H1 (cell line): ENCODE data around the gene ASL. TPM values are rescaled to one million over a fixed set of nuclear protein-coding genes. Genes with fewer than 3 reads are reported as not detected.

ENCODE experiments used
- CTCF ChIA-PET: fragments of 300-600 bp; sonication (Branson Sonifier 250); formaldehyde crosslinking; loops from one replicate; lab custom pipeline; 2021; ENCODE audit not compliant: partially characterized antibody; lab: Charles Lee
- POLR2A ChIA-PET: fragments of 300-600 bp; sonication (Branson Sonifier 250); formaldehyde crosslinking; loops from one replicate; lab custom pipeline; 2021; ENCODE audit warnings: inconsistent platforms; ENCODE audit not compliant: partially characterized antibody; lab: Charles Lee
- DNase-seq, 2 experiments: peaks; one replicate each; pipeline versions ENCODE4 v3.0.0 to v3.0.0-alpha.2; 2010 to 2022; ENCODE audit warnings: low spot score in 2 of 2, low read depth in 1 of 2, mixed read lengths in 1 of 2
- FAIRE-seq: peaks from 2 replicates; lab custom pipeline; 2011; peaks lifted over from hg19 to GRCh38; lab: Jason Lieb, UNC
- H2AFZ ChIP-seq: 2 replicates; pipeline ENCODE4 v1.8.1; 2012; ENCODE audit warnings: low read length, inconsistent platforms
- H2AK5ac ChIP-seq: 2 replicates; pipeline ENCODE4 v1.6.1; 2013; ENCODE audit warnings: low read depth, low read length
- H2BK120ac ChIP-seq: replicated peaks from 2 replicates; pipeline ENCODE3; 2013; ENCODE audit warnings: low read depth, low read length, inconsistent platforms
- H2BK12ac ChIP-seq: 2 replicates; pipeline ENCODE4 v1.6.1; 2013; ENCODE audit warnings: low read depth, low read length
- H2BK15ac ChIP-seq: 2 replicates; pipeline ENCODE4 v1.6.1; 2013; ENCODE audit warnings: low read length
- H2BK20ac ChIP-seq: 2 replicates; pipeline ENCODE4 v1.6.1; 2013; ENCODE audit warnings: low read length
- H2BK5ac ChIP-seq: 2 replicates; pipeline ENCODE4 v1.6.1; 2013; ENCODE audit warnings: low read depth, low read length
- H3K14ac ChIP-seq: 2 replicates; pipeline ENCODE4 v1.6.1; 2013; ENCODE audit warnings: inconsistent platforms; ENCODE audit not compliant: insufficient read length
- H3K18ac ChIP-seq: 2 replicates; pipeline ENCODE4 v1.6.1; 2013; ENCODE audit warnings: low read length; ENCODE audit errors: extremely low read depth
- H3K23ac ChIP-seq: 2 replicates; pipeline ENCODE4 v1.6.1; 2013; ENCODE audit warnings: inconsistent platforms; ENCODE audit not compliant: insufficient read length
- H3K23me2 ChIP-seq: 2 replicates; pipeline ENCODE4 v1.6.1; 2013; ENCODE audit warnings: low read depth, low read length
- H3K27ac ChIP-seq: 2 replicates; pipeline ENCODE4 v1.6.1; 2011; ENCODE audit warnings: low read depth, low read length, inconsistent platforms
- H3K27me3 ChIP-seq, 4 experiments: replicated peaks in 1 of 4; 1 replicate in 1 of 4; 2 replicates in 3 of 4; pipeline versions ENCODE4 v1.6.1 to v1.8.1; 2011 to 2013; ENCODE audit warnings: low read length in 3 of 4, mild to moderate bottlenecking in 3 of 4, inconsistent platforms in 2 of 4, mixed read lengths in 2 of 4, moderate library complexity in 1 of 4; ENCODE audit not compliant: control insufficient read depth in 3 of 4, insufficient read depth in 3 of 4; ENCODE audit errors: extremely low read depth in 1 of 4
- H3K36me3 ChIP-seq, 4 experiments: 2 replicates each; pipeline versions ENCODE4 v1.6.1 to v1.8.1; 2011 to 2013; ENCODE audit warnings: mild to moderate bottlenecking in 4 of 4, low read length in 3 of 4, moderate library complexity in 2 of 4, control low read depth in 1 of 4, inconsistent platforms in 1 of 4; ENCODE audit not compliant: insufficient read depth in 4 of 4, control insufficient read depth in 2 of 4
- H3K4ac ChIP-seq: replicated peaks from 2 replicates; pipeline ENCODE3; 2013; ENCODE audit warnings: low read length, low read depth, mixed read lengths, inconsistent platforms; ENCODE audit not compliant: insufficient read length
- H3K4me1 ChIP-seq, 4 experiments: replicated peaks in 1 of 4; 1 replicate in 1 of 4; 2 replicates in 3 of 4; pipeline versions ENCODE4 v1.6.1 to v1.8.1; 2011 to 2013; ENCODE audit warnings: low read length in 3 of 4, inconsistent platforms in 2 of 4, mixed read lengths in 1 of 4; ENCODE audit not compliant: insufficient read depth in 4 of 4, control insufficient read depth in 3 of 4
- H3K4me2 ChIP-seq, 2 experiments: 2 replicates each; pipeline versions ENCODE4 v1.6.1 to v1.8.1; 2011 to 2013; ENCODE audit warnings: low read depth in 2 of 2, low read length in 2 of 2, control low read depth in 1 of 2, inconsistent platforms in 1 of 2, mild to moderate bottlenecking in 1 of 2; ENCODE audit not compliant: insufficient read depth in 1 of 2
- H3K4me3 ChIP-seq, 4 experiments: fragments of 200-600, 300-600 bp in 1 of 4; sonication (generic), shearing (Covaris generic), sonication (Bioruptor Twin) in 1 of 4; 2 replicates each; pipeline versions ENCODE4 v1.5.1 to v1.8.1; 2011 to 2016; ENCODE audit warnings: low read length in 4 of 4, low read depth in 3 of 4, control low read depth in 2 of 4, inconsistent platforms in 2 of 4, mild to moderate bottlenecking in 2 of 4, mixed read lengths in 1 of 4, moderate library complexity in 1 of 4; ENCODE audit not compliant: insufficient read depth in 2 of 4; ENCODE audit errors: extremely low read depth in 1 of 4
- H3K56ac ChIP-seq: replicated peaks from 2 replicates; pipeline ENCODE3; 2013; ENCODE audit warnings: low read depth, mild to moderate bottlenecking, mixed read lengths, low read length, inconsistent platforms; ENCODE audit not compliant: insufficient read length
- H3K79me1 ChIP-seq: 2 replicates; pipeline ENCODE4 v1.6.1; 2013; ENCODE audit warnings: low read depth, low read length, control low read depth
- H3K79me2 ChIP-seq, 2 experiments: 2 replicates each; pipeline versions ENCODE4 v1.6.1 to v1.8.1; 2012 to 2013; ENCODE audit warnings: low read length in 2 of 2, mild to moderate bottlenecking in 2 of 2, inconsistent platforms in 1 of 2; ENCODE audit not compliant: insufficient read depth in 2 of 2, control insufficient read depth in 1 of 2
- H3K9ac ChIP-seq, 4 experiments: replicated peaks in 1 of 4; 1 replicate in 1 of 4; 2 replicates in 3 of 4; pipeline versions ENCODE4 v1.6.1 to v1.8.1; 2011 to 2013; ENCODE audit warnings: low read depth in 3 of 4, low read length in 3 of 4, control low read depth in 2 of 4, mild to moderate bottlenecking in 2 of 4, moderate library complexity in 2 of 4, inconsistent platforms in 1 of 4; ENCODE audit errors: extremely low read depth in 1 of 4
- H3K9me3 ChIP-seq, 2 experiments: 2 replicates each; pipeline versions ENCODE4 v1.6.1 to v1.8.1; 2012 to 2013; ENCODE audit warnings: mild to moderate bottlenecking in 2 of 2, moderate library complexity in 2 of 2, control low read depth in 1 of 2, inconsistent platforms in 1 of 2, low read depth in 1 of 2, low read length in 1 of 2, mixed read lengths in 1 of 2; ENCODE audit not compliant: insufficient read depth in 2 of 2
- H4K20me1 ChIP-seq, 2 experiments: replicated peaks in 1 of 2; 2 replicates each; pipeline versions ENCODE3 to v1.8.1; 2011 to 2013; ENCODE audit warnings: inconsistent platforms in 2 of 2, low read length in 2 of 2, mild to moderate bottlenecking in 1 of 2; ENCODE audit not compliant: insufficient read depth in 2 of 2, control insufficient read depth in 1 of 2
- H4K5ac ChIP-seq: 2 replicates; pipeline ENCODE4 v1.6.1; 2013; ENCODE audit warnings: low read length, low read depth, mixed read lengths, inconsistent platforms; ENCODE audit not compliant: insufficient read length
- H4K8ac ChIP-seq: 2 replicates; pipeline ENCODE4 v1.8.0; 2013; ENCODE audit warnings: mild to moderate bottlenecking, moderate library complexity, low read length, inconsistent platforms; ENCODE audit not compliant: insufficient read depth; ENCODE audit errors: extremely low read depth
- H4K91ac ChIP-seq: replicated peaks from 2 replicates; pipeline ENCODE3; 2013; ENCODE audit warnings: low read length, mixed read lengths, inconsistent platforms; ENCODE audit not compliant: insufficient read length
- ASH2L ChIP-seq: fragments of 200-600, 300-600 bp; sonication (generic); IDR thresholded peaks from one replicate; pipeline ENCODE4 v1.7.1; 2017; ENCODE audit warnings: low read length
- BCL11A ChIP-seq, 2 experiments: IDR thresholded peaks; one replicate each; pipeline ENCODE4 v1.6.1; 2011; ENCODE audit warnings: low read depth in 2 of 2, low read length in 2 of 2, mild to moderate bottlenecking in 2 of 2
- CHD1 ChIP-seq: IDR thresholded peaks from 2 replicates; pipeline ENCODE4 v1.6.1; 2012; ENCODE audit warnings: low read depth, low read length, improper control_type of control experiment
- CTBP2 ChIP-seq: IDR thresholded peaks from 2 replicates; pipeline ENCODE4 v1.7.0; 2011; ENCODE audit warnings: borderline replicate concordance, mild to moderate bottlenecking, moderate library complexity, mixed read lengths, low read length; ENCODE audit not compliant: insufficient read depth, insufficient read length
- EGR1 ChIP-seq: IDR thresholded peaks from 2 replicates; pipeline ENCODE4 v1.6.1; 2011; ENCODE audit warnings: low read depth, low read length, borderline replicate concordance
- EZH2 ChIP-seq: fragments of 200-600 bp; sonication (generic); IDR thresholded peaks from 2 replicates; pipeline ENCODE4 v1.7.1; 2012; ENCODE audit warnings: low read depth, mild to moderate bottlenecking, moderate library complexity, low read length, inconsistent platforms; ENCODE audit not compliant: severe bottlenecking
- GABPA ChIP-seq: IDR thresholded peaks from 2 replicates; pipeline ENCODE4 v1.6.1; 2011; ENCODE audit warnings: mild to moderate bottlenecking, low read length, moderate library complexity, borderline replicate concordance; ENCODE audit not compliant: insufficient read depth
- HDAC2 ChIP-seq, 2 experiments: fragments of 300-600 bp in 1 of 2; sonication (generic) in 1 of 2; IDR thresholded peaks; 2 replicates each; pipeline ENCODE4 v1.6.1; 2011 to 2012; ENCODE audit warnings: low read depth in 2 of 2, low read length in 2 of 2, mild to moderate bottlenecking in 2 of 2, moderate library complexity in 2 of 2, borderline replicate concordance in 1 of 2, inconsistent platforms in 1 of 2
- PHF8 ChIP-seq: fragments of 200-600 bp; sonication (generic); conservative IDR thresholded peaks from 2 replicates; pipeline ENCODE4 v1.7.1; 2012; ENCODE audit warnings: low read depth, mild to moderate bottlenecking, inconsistent platforms, low read length, moderate library complexity
- SIRT6 ChIP-seq: IDR thresholded peaks from one replicate; pipeline ENCODE4 v1.7.1; 2012; ENCODE audit warnings: low read length, inconsistent platforms
- SRF ChIP-seq: IDR thresholded peaks from 2 replicates; pipeline ENCODE4 v1.6.1; 2011; ENCODE audit warnings: mild to moderate bottlenecking, low read depth, low read length, moderate library complexity
- TCF12 ChIP-seq: IDR thresholded peaks from 2 replicates; pipeline ENCODE4 v1.6.1; 2011; ENCODE audit warnings: low read depth, mild to moderate bottlenecking, low read length
- WGBS, 2 experiments: shearing (Covaris generic) in 1 of 2; methylation state at CpG; one replicate each; pipeline versions ENCODE4 v1.1.6 to v1.1.7; 2013 to 2015; ENCODE audit warnings: low lambda C conversion rate in 2 of 2, mixed read lengths in 2 of 2, inconsistent platforms in 1 of 2, low coverage in 1 of 2, missing lambda C conversion rate in 1 of 2; ENCODE audit not compliant: insufficient replicate concordance in 2 of 2, insufficient coverage in 1 of 2, insufficient read length in 1 of 2; ENCODE audit errors: extremely low coverage in 1 of 2, missing lambda C conversion rate in 1 of 2; 5-methylcytosine and 5-hydroxymethylcytosine counted together
- polyA plus RNA-seq, 7 experiments: library from polyadenylated mRNA; depleted of rRNA in 3 of 7; stranded (reverse) in 5 of 7; unstranded in 2 of 7; fragments of >200 nt in 5 of 7; fragments of 200-250 nt in 2 of 7; gene quantifications; 1 replicate in 5 of 7; 2 replicates in 1 of 7; 4 replicates in 1 of 7; pipeline versions ENCODE4 v1.2.1 to v1.2.3, GENCODE V29; 2011 to 2013; ENCODE audit warnings: missing spikeins in 2 of 7, mixed read lengths in 2 of 7
- total RNA-seq: library from RNA; stranded (reverse); fragmentation: NEBNext Ultra II Directional; extraction: Animal tissue kit (Norgen Biotek cat#: 25700); gene quantifications from 2 replicates; pipeline ENCODE4 v1.2.1, GENCODE V29; 2021

Gene ASL
- total and polyA plus RNA-seq, 2 of the 8 experiments (the other 6 are each of a cell fraction or from before 2014, with no cell fraction given) = 23.3 to 35.3 TPM

- no peak for DNase-seq
- no peak overlapping the region for H3K9ac ChIP-seq
- 81% methylated on average over 5 of the region's 5 CpGs; no CpG with 5 or more reads in 1 of the 2 experiments for WGBS, 2 experiments
These were observed 2.4 kb downstream of the ASL start for GRCh38 chr7:66078067-66078466.

More at GRCh38 chr7:66078067-66078466, 2.4 kb downstream of the ASL start:
- H2AFZ ChIP-seq = no peak overlapping the region
- H3K23me2 ChIP-seq = peaks cover 7% of the 10 kb centered on the region; the same call in 1 of the 2 replicates
- no peak overlapping the region for H3K4me2 ChIP-seq
- H4K5ac ChIP-seq = no peak overlapping the region
- H2BK15ac ChIP-seq = no peak overlapping the region
- no peak overlapping the region for H2BK120ac ChIP-seq
- no peak overlapping the region for H3K27ac ChIP-seq
- no peak overlapping the region for H3K14ac ChIP-seq
- no peak overlapping the region for H4K8ac ChIP-seq
- no peak overlapping the region for H3K56ac ChIP-seq
- peaks cover 2% of the 10 kb centered on the region; the same call in 1 of the 2 replicates for H3K79me1 ChIP-seq
- no peak overlapping the region for H2BK20ac ChIP-seq
- no peak overlapping the region for H2AK5ac ChIP-seq
- H4K91ac ChIP-seq = no peak overlapping the region
- H4K20me1 ChIP-seq = peaks cover 0 to 7% of the 10 kb centered on the region in 2 experiments
- 0 out of 4 replicates have a peak, but pooled peaks cover 0 to 5% of the 10 kb centered on the region in 2 experiments for H3K79me2 ChIP-seq
- H3K4me1 ChIP-seq = peaks cover 0 to 10% (median 6%) of the 10 kb centered on the region in 4 experiments; a peak in 4 of 7 replicates
- POLR2A ChIA-PET = interaction anchor here (1.1 kb wide), 1 partner anchor 14 kb away, joined by 3 read pairs; no protein-coding TSS in a partner anchor
- peaks cover 0 to 8% (median 0%) of the 10 kb centered on the region in 4 experiments; a peak in 1 of 8 replicates for H3K36me3 ChIP-seq
- H3K27me3 ChIP-seq = no peaks in the 10 kb centered on the region
- H2BK5ac ChIP-seq = no peak overlapping the region
- FAIRE-seq = no peak
- H3K4ac ChIP-seq = no peak overlapping the region
- no peak overlapping the region for H2BK12ac ChIP-seq
- H3K18ac ChIP-seq = no peak overlapping the region
- no peak overlapping the region for H3K23ac ChIP-seq
- H3K9me3 ChIP-seq = no peaks in the 10 kb centered on the region
- no peak for TF ChIP-seq ASH2L
- no peak for TF ChIP-seq GABPA
- TF ChIP-seq EGR1 = no peak
- TF ChIP-seq SIRT6 = no peak
- no peak for TF ChIP-seq BCL11A (IDR thresholded peaks at IDR 0.05; ENCODE audit: low read depth in 2 of 2, low read length in 2 of 2)
- TF ChIP-seq SRF = no peak
- TF ChIP-seq TCF12 = no peak
- no peak for TF ChIP-seq CTBP2
- no peak for TF ChIP-seq HDAC2 (IDR thresholded peaks at IDR 0.05; ENCODE audit: borderline replicate concordance in 1 of 2, low read depth in 2 of 2, low read length in 2 of 2)
- no peak for TF ChIP-seq CHD1
- TF ChIP-seq PHF8 = no peak
- TF ChIP-seq EZH2 = no peak
- CTCF ChIA-PET = no interaction called here
- no peak overlapping the region for H3K4me3 ChIP-seq
